HepG2 (cell line): Measurements from ENCODE around the gene AUNIP. TPM values are rescaled to one million over a fixed set of nuclear protein-coding genes. Genes with fewer than 3 reads are reported as not detected.

Source experiments
- ARID5B ChIP-seq: IDR thresholded peaks from 2 replicates; pipeline ENCODE4 v1.4.0; 2020; ENCODE audit warnings: mild to moderate bottlenecking, missing genetic modification reagents
- ATAD3A ChIP-seq: sonication (generic); formaldehyde crosslinking; IDR thresholded peaks from 2 replicates; pipeline ENCODE4 v1.4.0; 2020; ENCODE audit warnings: missing genetic modification reagents
- FOXP4 ChIP-seq: sonication (generic); formaldehyde crosslinking; IDR thresholded peaks from 2 replicates; pipeline ENCODE4 v1.4.0; 2020; ENCODE audit warnings: missing genetic modification reagents
- HCFC1 ChIP-seq: fragments of 150-350 bp; IDR thresholded peaks from 2 replicates; pipeline ENCODE4 v1.6.1; 2014; ENCODE audit warnings: low read depth, low read length
- HOXA9 ChIP-seq: sonication (generic); formaldehyde crosslinking; IDR thresholded peaks from 2 replicates; pipeline ENCODE4 v1.8.1; 2022; ENCODE audit warnings: missing genetic modification reagents, mild to moderate bottlenecking, moderate library complexity, borderline replicate concordance
- KLF15 ChIP-seq: sonication (generic); formaldehyde crosslinking; IDR thresholded peaks from 2 replicates; pipeline ENCODE4 v1.8.1; 2023; ENCODE audit warnings: borderline replicate concordance, mild to moderate bottlenecking, inconsistent platforms, missing genetic modification reagents, mixed read lengths
- NFYB ChIP-seq: sonication (generic); formaldehyde crosslinking; IDR thresholded peaks from 2 replicates; pipeline ENCODE4 v1.4.0; 2020; ENCODE audit warnings: missing genetic modification reagents
- PITX1 ChIP-seq: sonication (generic); formaldehyde crosslinking; IDR thresholded peaks from 2 replicates; pipeline ENCODE4 v1.5.1; 2020; ENCODE audit warnings: mild to moderate bottlenecking, missing genetic modification reagents
- RARG ChIP-seq: sonication (generic); formaldehyde crosslinking; IDR thresholded peaks from 2 replicates; pipeline ENCODE4 v1.4.0; 2020; ENCODE audit warnings: low read depth, mild to moderate bottlenecking, missing genetic modification reagents
- RFXANK ChIP-seq: IDR thresholded peaks from 2 replicates; pipeline ENCODE4 v1.6.1; 2016
- SRF ChIP-seq: IDR thresholded peaks from 2 replicates; pipeline ENCODE4 v1.6.1; 2011; ENCODE audit warnings: mild to moderate bottlenecking, low read depth, low read length, moderate library complexity
- TBL1XR1 ChIP-seq: fragments of 150-350 bp; IDR thresholded peaks from 2 replicates; pipeline ENCODE4 v1.6.1; 2014; ENCODE audit warnings: borderline replicate concordance, low read length; ENCODE audit not compliant: partially characterized antibody
- TFDP2 ChIP-seq: sonication (generic); formaldehyde crosslinking; IDR thresholded peaks from 2 replicates; pipeline ENCODE4 v1.4.0; 2020; ENCODE audit warnings: missing genetic modification reagents
- XBP1 ChIP-seq: sonication (generic); formaldehyde crosslinking; IDR thresholded peaks from 2 replicates; pipeline ENCODE4 v1.5.0; 2020; ENCODE audit warnings: missing genetic modification reagents
- ZNF512B ChIP-seq: sonication (generic); formaldehyde crosslinking; IDR thresholded peaks from 2 replicates; pipeline ENCODE4 v1.5.1; 2020; ENCODE audit warnings: missing genetic modification reagents, mild to moderate bottlenecking, borderline replicate concordance
- ZNF557 ChIP-seq: sonication (generic); formaldehyde crosslinking; IDR thresholded peaks from 2 replicates; pipeline ENCODE4 v1.4.0; 2020; ENCODE audit warnings: missing genetic modification reagents
- ZNF704 ChIP-seq: sonication (generic); formaldehyde crosslinking; IDR thresholded peaks from 2 replicates; pipeline ENCODE4 v1.8.1; 2023; ENCODE audit warnings: mild to moderate bottlenecking, inconsistent platforms, moderate library complexity, missing genetic modification reagents, borderline replicate concordance
- ZSCAN12 ChIP-seq: sonication (generic); formaldehyde crosslinking; IDR thresholded peaks from 2 replicates; pipeline ENCODE4 v1.9.0; 2021; ENCODE audit warnings: mild to moderate bottlenecking, missing genetic modification reagents
- polyA plus RNA-seq, 8 experiments: library from polyadenylated mRNA; depleted of rRNA in 3 of 8; stranded (reverse) in 7 of 8; unstranded in 1 of 8; fragments of >200 nt; fragmentation: Illumina TruSeq in 4 of 8; extraction: Trizol in 4 of 8; gene quantifications; 2 replicates each; pipeline versions ENCODE4 v1.2.1 to v1.2.3, GENCODE V29; 2011 to 2016; ENCODE audit warnings: low read depth in 4 of 8, missing spikeins in 1 of 8, mixed read lengths in 1 of 8; ENCODE audit not compliant: insufficient read depth in 1 of 8
- total RNA-seq, 5 experiments: library from RNA; depleted of rRNA; stranded (reverse); fragments of >200 nt; fragmentation: Illumina TruSeq; extraction: Trizol; gene quantifications; 2 replicates each; pipeline ENCODE4 v1.2.3, GENCODE V29; 2016; ENCODE audit warnings: low read depth in 1 of 5

The AUNIP gene
- total and polyA plus RNA-seq, 2 of the 13 experiments (the other 11 are each of a cell fraction or from before 2014, with no cell fraction given), result 3.8 to 12.3 TPM

- TF ChIP-seq ZNF704 (CRISPR knock-in tag), result peak; percentile 12; the same call in 1 of the 2 replicates
- peak; percentile 23 for TF ChIP-seq TBL1XR1
- no peak for TF ChIP-seq SRF
- TF ChIP-seq NFYB (CRISPR knock-in tag), result peak; percentile 9; the same call in 1 of the 2 replicates
- TF ChIP-seq ATAD3A (CRISPR knock-in tag), result no peak
- TF ChIP-seq KLF15, result peak; percentile 70; the same call in 1 of the 2 replicates
- no peak for TF ChIP-seq RARG (CRISPR knock-in tag)
- TF ChIP-seq HOXA9 (CRISPR knock-in tag), result no peak; the same call in 1 of the 2 replicates
- no peak for TF ChIP-seq ZNF557
- TF ChIP-seq ARID5B, result no peak
- TF ChIP-seq XBP1 (CRISPR knock-in tag), result no peak; the same call in 1 of the 2 replicates
- TF ChIP-seq TFDP2 (CRISPR knock-in tag), result peak; percentile 46; the same call in 1 of the 2 replicates
- TF ChIP-seq ZNF512B (CRISPR knock-in tag), result no peak
- no peak for TF ChIP-seq ZSCAN12 (CRISPR knock-in tag)
- peak; percentile 27; the same call in 1 of the 2 replicates for TF ChIP-seq RFXANK (CRISPR knock-in tag)
- peak; percentile 49; the same call in 1 of the 2 replicates for TF ChIP-seq PITX1 (CRISPR knock-in tag)
- TF ChIP-seq HCFC1, result peak; percentile 16; the same call in 1 of the 2 replicates
- TF ChIP-seq FOXP4, result no peak
Measured at GRCh38 chr1:25819491-25820246, 39.6 kb downstream of the AUNIP start, which contains the start of gene MTFR1L (continued).
